HEK293 (cell line): Measurements from ENCODE around the gene ZNF354B.

Source experiments
- CTCF ChIA-PET: fragments of 350-600 bp; formaldehyde crosslinking; extraction: SDS; loops from one replicate; lab custom pipeline; 2021; ENCODE audit warnings: antibody characterized with exemption; lab: Yijun Ruan, JAX
- POLR2A ChIA-PET: fragments of 300-600 bp; formaldehyde crosslinking; extraction: SDS; loops from one replicate; lab custom pipeline; 2020; ENCODE audit warnings: antibody characterized with exemption, inconsistent platforms; lab: Yijun Ruan, JAX
- H3K27ac ChIP-seq: fragments of 200-500 bp; sonication (Bioruptor generic); 2 replicates; pipeline ENCODE4 v1.5.1; 2014; ENCODE audit warnings: low read depth, low read length, control low read depth, inconsistent platforms; ENCODE audit errors: extremely low read depth
- H3K36me3 ChIP-seq, 2 experiments: fragments of 200-500 bp in 1 of 2; sonication (Bioruptor generic) in 1 of 2; 1 replicate in 1 of 2; 2 replicates in 1 of 2; pipeline ENCODE4 v1.5.1; 2014 to 2017; ENCODE audit warnings: inconsistent platforms in 2 of 2, low read length in 2 of 2; ENCODE audit not compliant: control insufficient read depth in 2 of 2, insufficient read depth in 1 of 2
- H3K4me1 ChIP-seq: fragments of 200-500 bp; sonication (Bioruptor generic); 2 replicates; pipeline ENCODE4 v1.5.1; 2014; ENCODE audit warnings: mild to moderate bottlenecking, low read length, inconsistent platforms; ENCODE audit not compliant: control insufficient read depth, insufficient read depth
- H3K4me3 ChIP-seq: 2 replicates; pipeline ENCODE4 v1.5.1; 2011; ENCODE audit warnings: low read depth, mild to moderate bottlenecking, control low read depth, low read length, moderate library complexity
- H3K9me3 ChIP-seq: fragments of 200-500 bp; sonication (Bioruptor generic); 2 replicates; pipeline ENCODE4 v1.5.1; 2014; ENCODE audit warnings: low read depth, low read length, inconsistent platforms; ENCODE audit not compliant: control insufficient read depth, insufficient read depth
- BCL6B ChIP-seq: fragments of 450-650 bp; formaldehyde crosslinking; IDR thresholded peaks from 2 replicates; pipeline ENCODE4 v1.5.1; 2017; ENCODE audit warnings: missing biosample characterization, missing genetic modification characterization
- GFI1B ChIP-seq: fragments of 450-650 bp; formaldehyde crosslinking; IDR thresholded peaks from 2 replicates; pipeline ENCODE4 v1.5.1; 2016; ENCODE audit warnings: missing biosample characterization, missing genetic modification characterization
- INSM2 ChIP-seq: fragments of 450-650 bp; formaldehyde crosslinking; IDR thresholded peaks from 2 replicates; pipeline ENCODE4 v1.5.1; 2016; ENCODE audit warnings: missing biosample characterization, missing genetic modification characterization
- PRDM4 ChIP-seq: fragments of 450-650 bp; formaldehyde crosslinking; IDR thresholded peaks from 2 replicates; pipeline ENCODE4 v1.5.1; 2017; ENCODE audit warnings: missing biosample characterization, missing genetic modification characterization
- RBAK ChIP-seq: fragments of 450-650 bp; formaldehyde crosslinking; IDR thresholded peaks from 2 replicates; pipeline ENCODE4 v1.5.1; 2016; ENCODE audit warnings: missing biosample characterization, missing genetic modification characterization
- SALL2 ChIP-seq: fragments of 450-650 bp; formaldehyde crosslinking; IDR thresholded peaks from 2 replicates; pipeline ENCODE4 v1.5.0; 2017; ENCODE audit warnings: missing biosample characterization, mild to moderate bottlenecking, missing genetic modification characterization, borderline replicate concordance
- YY2 ChIP-seq: fragments of 450-650 bp; formaldehyde crosslinking; IDR thresholded peaks from 2 replicates; pipeline ENCODE4 v1.5.1; 2016; ENCODE audit warnings: missing biosample characterization, missing genetic modification characterization
- ZBTB26 ChIP-seq: fragments of 450-650 bp; formaldehyde crosslinking; optimal IDR thresholded peaks from 2 replicates; pipeline ENCODE3; 2016; ENCODE audit warnings: missing biosample characterization, mild to moderate bottlenecking, missing genetic modification characterization
- ZBTB6 ChIP-seq: fragments of 450-650 bp; formaldehyde crosslinking; IDR thresholded peaks from 2 replicates; pipeline ENCODE4 v1.5.1; 2017; ENCODE audit warnings: missing biosample characterization, missing genetic modification characterization
- ZFP37 ChIP-seq: fragments of 450-650 bp; formaldehyde crosslinking; IDR thresholded peaks from 2 replicates; pipeline ENCODE4 v1.5.1; 2016; ENCODE audit warnings: missing biosample characterization, missing genetic modification characterization
- ZNF16 ChIP-seq: fragments of 450-650 bp; formaldehyde crosslinking; IDR thresholded peaks from 2 replicates; pipeline ENCODE4 v1.5.1; 2016; ENCODE audit warnings: low read depth, missing biosample characterization, missing genetic modification characterization
- ZNF211 ChIP-seq: fragments of 450-650 bp; formaldehyde crosslinking; IDR thresholded peaks from 2 replicates; pipeline ENCODE4 v1.5.1; 2016; ENCODE audit warnings: low read depth, missing biosample characterization, missing genetic modification characterization
- ZNF280D ChIP-seq: fragments of 450-650 bp; formaldehyde crosslinking; IDR thresholded peaks from 2 replicates; pipeline ENCODE4 v1.5.1; 2016; ENCODE audit warnings: missing biosample characterization, missing genetic modification characterization
- ZNF324 ChIP-seq: fragments of 450-650 bp; formaldehyde crosslinking; IDR thresholded peaks from 2 replicates; pipeline ENCODE4 v1.5.1; 2016; ENCODE audit warnings: missing biosample characterization, missing genetic modification characterization
- ZNF518A ChIP-seq: fragments of 450-650 bp; formaldehyde crosslinking; conservative IDR thresholded peaks from 2 replicates; pipeline ENCODE4 v1.5.1; 2016; ENCODE audit warnings: low read depth, missing biosample characterization, missing genetic modification characterization
- ZNF560 ChIP-seq: fragments of 450-650 bp; formaldehyde crosslinking; IDR thresholded peaks from 2 replicates; pipeline ENCODE4 v1.5.1; 2017; ENCODE audit warnings: missing biosample characterization, missing genetic modification characterization, borderline replicate concordance
- ZSCAN4 ChIP-seq: fragments of 450-650 bp; formaldehyde crosslinking; IDR thresholded peaks from 2 replicates; pipeline ENCODE4 v1.5.1; 2017; ENCODE audit warnings: missing biosample characterization, missing genetic modification characterization

Gene ZNF354B

GRCh38 chr5:178827636-178828035, 32.1 kb upstream of the ZNF354B start (continued):
- TF ChIP-seq ZFP37 (tag by site-specific recombination) = no peak
- TF ChIP-seq PRDM4 (tag by site-specific recombination) = no peak
- no peak for TF ChIP-seq ZSCAN4

GRCh38 chr5:178831049-178831448, 28.7 kb upstream of the ZNF354B start:
- ChIA-PET CTCF (interaction anchor here (0.6 kb wide), 1 partner anchor 52 kb away, joined by 3 read pairs; no protein-coding TSS in a partner anchor), POLR2A (no interaction called here)

More at GRCh38 chr5:178831049-178831448, 28.7 kb upstream of the ZNF354B start:
- TF ChIP-seq ZNF560 (tag by site-specific recombination) (no peak), ZNF211 (tag by site-specific recombination) (no peak), ZNF16 (no peak), BCL6B (tag by site-specific recombination) (no peak), GFI1B (tag by site-specific recombination) (no peak), INSM2 (no peak), ZBTB26 (tag by site-specific recombination) (no peak), RBAK (no peak), ZBTB6 (tag by site-specific recombination) (no peak), ZNF324 (tag by site-specific recombination) (no peak), ZNF280D (tag by site-specific recombination) (no peak), SALL2 (no peak), ZNF518A (tag by site-specific recombination) (no peak), YY2 (tag by site-specific recombination) (no peak)
- Histone ChIP-seq H3K36me3 (no peaks in the 10 kb centered on the region), H3K4me3 (no peak overlapping the region), H3K27ac (no peak overlapping the region), H3K9me3 (no peaks in the 10 kb centered on the region), H3K4me1 (no peaks in the 10 kb centered on the region)
